ENCODE data around the gene TGIF2.

The TGIF2 gene

GRCh38 chr20:36542516-36543183 is 30.7 kb upstream of the TGIF2 start:
- no peak for DNase-seq (ENCODE audit: low spot score)
- TF ChIP-seq CTCF (IDR thresholded peaks at IDR 0.05), result no peak
- Histone ChIP-seq H3K27ac (peak overlapping the region; percentile 98 to 99), H3K4me3 (peak overlapping the region; percentile 84)

- peak; percentile 94 for DNase-seq (ENCODE audit: low spot score)
- Histone ChIP-seq H3K27ac (peak overlapping the region; percentile 98 to 99), H3K4me3 (peak overlapping the region; percentile 84)
- no peak for TF ChIP-seq CTCF (IDR thresholded peaks at IDR 0.05)
Measured at GRCh38 chr20:36543184-36544133, 29.9 kb upstream of the TGIF2 start.

- Histone ChIP-seq H3K27ac (peak overlapping the region; percentile 98 to 99), H3K4me3 (peak overlapping the region; percentile 84)
- no peak for DNase-seq (ENCODE audit: low spot score)
- no peak for TF ChIP-seq CTCF (IDR thresholded peaks at IDR 0.05)
Measured at GRCh38 chr20:36544134-36545018, 29.0 kb upstream of the TGIF2 start.

GRCh38 chr20:36546111-36546736 is 27.2 kb upstream of the TGIF2 start:
- Histone ChIP-seq H3K27ac (peak overlapping the region; percentile 98 to 99), H3K4me3 (peak overlapping the region; percentile 84)
- no peak for TF ChIP-seq CTCF (IDR thresholded peaks at IDR 0.05)
- DNase-seq (ENCODE audit: low spot score), result no peak

GRCh38 chr20:36547186-36548005 is 26.0 kb upstream of the TGIF2 start:
- Histone ChIP-seq H3K4me3 (peak overlapping the region; percentile 84), H3K27ac (peak overlapping the region; percentile 98 to 99)
- no peak for TF ChIP-seq CTCF (IDR thresholded peaks at IDR 0.05)
- no peak for DNase-seq (ENCODE audit: low spot score)

GRCh38 chr20:36548006-36548315 is 25.4 kb upstream of the TGIF2 start:
- no peak for DNase-seq (ENCODE audit: low spot score)
- TF ChIP-seq CTCF (IDR thresholded peaks at IDR 0.05), result no peak
- H3K4me3 ChIP-seq, result peak overlapping the region; percentile 84
- H3K27ac ChIP-seq, result peak overlapping the region in 1 of 2 donors; percentile 98
